GM21515 (cell line): ENCODE data around the gene NCAM1.
A peak's percentile ranks its signal among the peaks of the same experiment; 100 is the strongest.
"Not testable (repeated sequence)": the region's sequence is repeated elsewhere in the genome, so short reads cannot be mapped to it uniquely, and the experiment has no call there.

Experiments
- ATAC-seq: cut with Tn5 transposase; IDR thresholded peaks from one replicate; pipeline ENCODE4 v1.9.1; 2021; ENCODE audit not compliant: unreplicated experiment

NCAM1 gene

GRCh38 chr11:113296447-113297205, 335.4 kb downstream of the NCAM1 start:
- ATAC-seq = no peak

- not testable (repeated sequence) for ATAC-seq
Observed at GRCh38 chr11:113298496-113298895, 337.3 kb downstream of the NCAM1 start.

- no peak for ATAC-seq
Observed at GRCh38 chr11:113304916-113305315, 343.7 kb downstream of the NCAM1 start.

GRCh38 chr11:113305440-113306336, 344.5 kb downstream of the NCAM1 start:
- peak; percentile 91 for ATAC-seq

GRCh38 chr11:113308601-113309000, 347.4 kb downstream of the NCAM1 start:
- no peak for ATAC-seq

- ATAC-seq = no peak
Observed at GRCh38 chr11:113311536-113311935, 350.3 kb downstream of the NCAM1 start.

- ATAC-seq = no peak
Observed at GRCh38 chr11:113313601-113314000, 352.4 kb downstream of the NCAM1 start.

- no peak for ATAC-seq
Observed at GRCh38 chr11:113314065-113314388, 352.8 kb downstream of the NCAM1 start.

- peak; percentile 98 for ATAC-seq
Observed at GRCh38 chr11:113314389-113315301, 353.4 kb downstream of the NCAM1 start, which contains the start of gene TTC12. TSS of gene TTC12 (plus strand) at chr11:113314583. CDS start at chr11:113316258, 1,675 bp downstream.

- ATAC-seq = no peak
Observed at GRCh38 chr11:113315811-113316210, 354.6 kb downstream of the NCAM1 start.

GRCh38 chr11:113316256-113316655, 355.0 kb downstream of the NCAM1 start:
- ATAC-seq = no peak

- ATAC-seq = no peak
Observed at GRCh38 chr11:113317339-113317738, 356.1 kb downstream of the NCAM1 start.

GRCh38 chr11:113319085-113319484, 357.9 kb downstream of the NCAM1 start:
- ATAC-seq = no peak

- ATAC-seq = no peak
Observed at GRCh38 chr11:113322158-113322557, 360.9 kb downstream of the NCAM1 start.

GRCh38 chr11:113324250-113324649, 363.0 kb downstream of the NCAM1 start:
- ATAC-seq = no peak
